Gastrocnemius medialis (tissue), 4 donors: ENCODE measurements around the gene FBXL3. TPM values are rescaled to one million over a fixed set of nuclear protein-coding genes. Genes with fewer than 3 reads are reported as not detected.

Source experiments
- ATAC-seq, 2 donors: fragments of 150-250 bp; one replicate each; pipeline ENCODE4 v1.9.1; 2016
- DNase-seq, 2 donors: peaks; one replicate each; pipeline ENCODE4 v3.0.0-alpha.2; 2019
- H3K27ac ChIP-seq, 4 donors: fragments of 200-600 bp; sonication (generic); 1 replicate in 1 of 4; 2 replicates in 3 of 4; pipeline ENCODE4 v1.5.1; 2016 to 2018; ENCODE audit warnings: mild to moderate bottlenecking in 2 of 4, moderate library complexity in 1 of 4
- H3K27me3 ChIP-seq, 3 donors: fragments of 200-600 bp; sonication (generic) in 2 of 3; 1 replicate in 1 of 3; 2 replicates in 2 of 3; pipeline versions ENCODE4 v1.5.1 to v1.6.0; 2016 to 2019; ENCODE audit warnings: mild to moderate bottlenecking in 1 of 3, moderate library complexity in 1 of 3
- H3K36me3 ChIP-seq, 2 donors: fragments of 200-600 bp; sonication (generic) in 1 of 2; one replicate each; pipeline ENCODE4 v1.5.1; 2017 to 2018
- H3K4me1 ChIP-seq, 2 donors: fragments of 200-600 bp; sonication (generic) in 1 of 2; one replicate each; pipeline ENCODE4 v1.5.1; 2016 to 2017; ENCODE audit warnings: mild to moderate bottlenecking in 2 of 2
- H3K4me3 ChIP-seq, 4 donors: fragments of 200-600 bp; sonication (generic) in 3 of 4; 1 replicate in 1 of 4; 2 replicates in 3 of 4; pipeline ENCODE4 v1.5.1; 2016 to 2019; ENCODE audit warnings: mild to moderate bottlenecking in 2 of 4
- H3K9me3 ChIP-seq, 3 donors: fragments of 200-600 bp; sonication (generic) in 2 of 3; 1 replicate in 1 of 3; 2 replicates in 2 of 3; pipeline ENCODE4 v1.5.1; 2016 to 2019
- CTCF ChIP-seq, 5 experiments: fragments of 450-650 bp in 3 of 5; fragments of 200-600 bp in 2 of 5; sonication (generic) in 2 of 5; IDR thresholded peaks in 4 of 5; conservative IDR thresholded peaks in 1 of 5; 1 replicate in 4 of 5; 2 replicates in 1 of 5; pipeline ENCODE4 v1.5.1; 2016 to 2019; ENCODE audit warnings: antibody characterized with exemption in 5 of 5, mild to moderate bottlenecking in 3 of 5, moderate library complexity in 3 of 5
- POLR2A ChIP-seq, 2 donors: fragments of 450-650 bp; IDR thresholded peaks; one replicate each; pipeline ENCODE4 v1.6.1; 2017; ENCODE audit warnings: antibody characterized with exemption in 2 of 2, mild to moderate bottlenecking in 2 of 2, moderate library complexity in 2 of 2
- in situ Hi-C, 4 donors: fragments of 200-750 bp; cut with MboI; loops; one replicate each; pipeline versions ENCODE4 v1.15.0 to v1.8.0; 2017; ENCODE audit warnings: low sequenced_read_pairs in 4 of 4
- intact Hi-C: fragments of 100-400 bp; cut with DNase I; formaldehyde crosslinking; loops from one replicate; pipeline ENCODE4 v1.15.1; 2023; ENCODE audit warnings: low total_unique reads
- total RNA-seq, 4 donors: library from RNA; depleted of rRNA; stranded (reverse); fragments of >200 nt; gene quantifications; one replicate each; pipeline versions ENCODE4 v1.1.0 to v1.2.3, GENCODE V29; 2016

The FBXL3 gene
- total RNA-seq, 4 donors from 2014 or later, result 50.6 to 75.6 (median 64.4) TPM

- no peak for ATAC-seq
- TF ChIP-seq POLR2A (IDR thresholded peaks at IDR 0.05), result no peak
- no peak for TF ChIP-seq CTCF (IDR thresholded peaks at IDR 0.05 in 4 of 5, conservative IDR thresholded peaks at IDR 0.05 in 1 of 5)
- DNase-seq, result no peak
- Histone ChIP-seq H3K27me3 (no peaks in the 10 kb centered on the region), H3K27ac (no peak overlapping the region), H3K9me3 (no peaks in the 10 kb centered on the region), H3K4me3 (no peak overlapping the region), H3K4me1 (peaks cover 0 to 1% of the 10 kb centered on the region in 2 donors), H3K36me3 (no peaks in the 10 kb centered on the region)
- intact Hi-C loops (no loop called here), in situ Hi-C loops (no loop called here)
Measured at GRCh38 chr13:77033717-77034302, 6.9 kb upstream of the FBXL3 start.

GRCh38 chr13:77031656-77032243 is 4.8 kb upstream of the FBXL3 start:
- no peak overlapping the region for H3K27ac ChIP-seq
- H3K9me3 ChIP-seq, result no peaks in the 10 kb centered on the region
- no peaks in the 10 kb centered on the region for H3K27me3 ChIP-seq
- DNase-seq, result no peak
- ATAC-seq, result no peak
- TF ChIP-seq CTCF (IDR thresholded peaks at IDR 0.05 in 4 of 5, conservative IDR thresholded peaks at IDR 0.05 in 1 of 5) (no peak), POLR2A (IDR thresholded peaks at IDR 0.05) (no peak)
- intact Hi-C loops (no loop called here), in situ Hi-C loops (no loop called here)
- no peaks in the 10 kb centered on the region for H3K36me3 ChIP-seq
- H3K4me3 ChIP-seq, result no peak overlapping the region
- peaks cover 8 to 15% of the 10 kb centered on the region in 2 donors for H3K4me1 ChIP-seq

- in situ Hi-C loops (no loop called here), intact Hi-C loops (loop anchor here (10.0 kb wide), 1 partner anchor 145 kb away; the partner anchor contains the start of gene KCTD12)
Measured at GRCh38 chr13:77029436-77029835, 2.5 kb upstream of the FBXL3 start.

GRCh38 chr13:77028202-77028601 is 1.2 kb upstream of the FBXL3 start:
- no peaks in the 10 kb centered on the region for H3K9me3 ChIP-seq
- no peak for TF ChIP-seq CTCF (IDR thresholded peaks at IDR 0.05 in 4 of 5, conservative IDR thresholded peaks at IDR 0.05 in 1 of 5)
- TF ChIP-seq POLR2A (IDR thresholded peaks at IDR 0.05), result no peak
- peak overlapping the region; percentile 93 to 100 (median 96) for H3K27ac ChIP-seq
- in situ Hi-C loops (no loop called here), intact Hi-C loops (loop anchor here (10.0 kb wide), 1 partner anchor 143 kb away; the partner anchor contains the start of gene KCTD12)
- H3K27me3 ChIP-seq, result no peaks in the 10 kb centered on the region
- H3K36me3 ChIP-seq, result no peaks in the 10 kb centered on the region
- ATAC-seq (peak; percentile 34 to 45), DNase-seq (peak; percentile 19 to 59)
- H3K4me3 ChIP-seq, result peak overlapping the region; percentile 64 to 98 (median 72)
- peaks cover 31 to 39% of the 10 kb centered on the region in 2 donors for H3K4me1 ChIP-seq

More at GRCh38 chr13:77029436-77029835, 2.5 kb upstream of the FBXL3 start:
- Histone ChIP-seq H3K4me3 (no peak overlapping the region), H3K27ac (no peak overlapping the region), H3K9me3 (no peaks in the 10 kb centered on the region), H3K4me1 (peaks cover 19 to 27% of the 10 kb centered on the region in 2 donors), H3K36me3 (no peaks in the 10 kb centered on the region), H3K27me3 (no peaks in the 10 kb centered on the region)
- TF ChIP-seq POLR2A (IDR thresholded peaks at IDR 0.05), result no peak
- TF ChIP-seq CTCF (IDR thresholded peaks at IDR 0.05 in 4 of 5, conservative IDR thresholded peaks at IDR 0.05 in 1 of 5), result no peak
- DNase-seq, result no peak
- ATAC-seq, result no peak
